Measurements from ENCODE around the gene LRP1B.

- TF ChIP-seq, protein P1, sequence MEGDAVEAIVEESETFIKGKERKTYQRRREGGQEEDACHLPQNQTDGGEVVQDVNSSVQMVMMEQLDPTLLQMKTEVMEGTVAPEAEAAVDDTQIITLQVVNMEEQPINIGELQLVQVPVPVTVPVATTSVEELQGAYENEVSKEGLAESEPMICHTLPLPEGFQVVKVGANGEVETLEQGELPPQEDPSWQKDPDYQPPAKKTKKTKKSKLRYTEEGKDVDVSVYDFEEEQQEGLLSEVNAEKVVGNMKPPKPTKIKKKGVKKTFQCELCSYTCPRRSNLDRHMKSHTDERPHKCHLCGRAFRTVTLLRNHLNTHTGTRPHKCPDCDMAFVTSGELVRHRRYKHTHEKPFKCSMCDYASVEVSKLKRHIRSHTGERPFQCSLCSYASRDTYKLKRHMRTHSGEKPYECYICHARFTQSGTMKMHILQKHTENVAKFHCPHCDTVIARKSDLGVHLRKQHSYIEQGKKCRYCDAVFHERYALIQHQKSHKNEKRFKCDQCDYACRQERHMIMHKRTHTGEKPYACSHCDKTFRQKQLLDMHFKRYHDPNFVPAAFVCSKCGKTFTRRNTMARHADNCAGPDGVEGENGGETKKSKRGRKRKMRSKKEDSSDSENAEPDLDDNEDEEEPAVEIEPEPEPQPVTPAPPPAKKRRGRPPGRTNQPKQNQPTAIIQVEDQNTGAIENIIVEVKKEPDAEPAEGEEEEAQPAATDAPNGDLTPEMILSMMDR (IDR thresholded peaks at IDR 0.05; ENCODE audit: low read depth, low read length, missing input control) = no peak
- TF ChIP-seq, protein P2, sequence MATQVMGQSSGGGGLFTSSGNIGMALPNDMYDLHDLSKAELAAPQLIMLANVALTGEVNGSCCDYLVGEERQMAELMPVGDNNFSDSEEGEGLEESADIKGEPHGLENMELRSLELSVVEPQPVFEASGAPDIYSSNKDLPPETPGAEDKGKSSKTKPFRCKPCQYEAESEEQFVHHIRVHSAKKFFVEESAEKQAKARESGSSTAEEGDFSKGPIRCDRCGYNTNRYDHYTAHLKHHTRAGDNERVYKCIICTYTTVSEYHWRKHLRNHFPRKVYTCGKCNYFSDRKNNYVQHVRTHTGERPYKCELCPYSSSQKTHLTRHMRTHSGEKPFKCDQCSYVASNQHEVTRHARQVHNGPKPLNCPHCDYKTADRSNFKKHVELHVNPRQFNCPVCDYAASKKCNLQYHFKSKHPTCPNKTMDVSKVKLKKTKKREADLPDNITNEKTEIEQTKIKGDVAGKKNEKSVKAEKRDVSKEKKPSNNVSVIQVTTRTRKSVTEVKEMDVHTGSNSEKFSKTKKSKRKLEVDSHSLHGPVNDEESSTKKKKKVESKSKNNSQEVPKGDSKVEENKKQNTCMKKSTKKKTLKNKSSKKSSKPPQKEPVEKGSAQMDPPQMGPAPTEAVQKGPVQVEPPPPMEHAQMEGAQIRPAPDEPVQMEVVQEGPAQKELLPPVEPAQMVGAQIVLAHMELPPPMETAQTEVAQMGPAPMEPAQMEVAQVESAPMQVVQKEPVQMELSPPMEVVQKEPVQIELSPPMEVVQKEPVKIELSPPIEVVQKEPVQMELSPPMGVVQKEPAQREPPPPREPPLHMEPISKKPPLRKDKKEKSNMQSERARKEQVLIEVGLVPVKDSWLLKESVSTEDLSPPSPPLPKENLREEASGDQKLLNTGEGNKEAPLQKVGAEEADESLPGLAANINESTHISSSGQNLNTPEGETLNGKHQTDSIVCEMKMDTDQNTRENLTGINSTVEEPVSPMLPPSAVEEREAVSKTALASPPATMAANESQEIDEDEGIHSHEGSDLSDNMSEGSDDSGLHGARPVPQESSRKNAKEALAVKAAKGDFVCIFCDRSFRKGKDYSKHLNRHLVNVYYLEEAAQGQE (IDR thresholded peaks at IDR 0.05) = no peak
- TF ChIP-seq, protein P3, sequence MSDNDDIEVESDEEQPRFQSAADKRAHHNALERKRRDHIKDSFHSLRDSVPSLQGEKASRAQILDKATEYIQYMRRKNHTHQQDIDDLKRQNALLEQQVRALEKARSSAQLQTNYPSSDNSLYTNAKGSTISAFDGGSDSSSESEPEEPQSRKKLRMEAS (IDR thresholded peaks at IDR 0.05) = no peak
- TF ChIP-seq, protein P4, sequence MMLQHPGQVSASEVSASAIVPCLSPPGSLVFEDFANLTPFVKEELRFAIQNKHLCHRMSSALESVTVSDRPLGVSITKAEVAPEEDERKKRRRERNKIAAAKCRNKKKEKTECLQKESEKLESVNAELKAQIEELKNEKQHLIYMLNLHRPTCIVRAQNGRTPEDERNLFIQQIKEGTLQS (IDR thresholded peaks at IDR 0.05) = no peak
- TF ChIP-seq RXRA (IDR thresholded peaks at IDR 0.05) = no peak
- no peak for TF ChIP-seq TAF1 (conservative IDR thresholded peaks at IDR 0.05)
- no peak for TF ChIP-seq GABPA (IDR thresholded peaks at IDR 0.05 in 1 of 2, conservative IDR thresholded peaks at IDR 0.05 in 1 of 2)
- TF ChIP-seq RAD21 (IDR thresholded peaks at IDR 0.05) = no peak
- TF ChIP-seq JUND (IDR thresholded peaks at IDR 0.05) = no peak
- no peak for TF ChIP-seq SP1 (IDR thresholded peaks at IDR 0.05)
- no peak for TF ChIP-seq HNF4G (IDR thresholded peaks at IDR 0.05)
- TF ChIP-seq EGR1 (IDR thresholded peaks at IDR 0.05; ENCODE audit: low read depth in 2 of 2) = no peak
- TF ChIP-seq, protein P5, sequence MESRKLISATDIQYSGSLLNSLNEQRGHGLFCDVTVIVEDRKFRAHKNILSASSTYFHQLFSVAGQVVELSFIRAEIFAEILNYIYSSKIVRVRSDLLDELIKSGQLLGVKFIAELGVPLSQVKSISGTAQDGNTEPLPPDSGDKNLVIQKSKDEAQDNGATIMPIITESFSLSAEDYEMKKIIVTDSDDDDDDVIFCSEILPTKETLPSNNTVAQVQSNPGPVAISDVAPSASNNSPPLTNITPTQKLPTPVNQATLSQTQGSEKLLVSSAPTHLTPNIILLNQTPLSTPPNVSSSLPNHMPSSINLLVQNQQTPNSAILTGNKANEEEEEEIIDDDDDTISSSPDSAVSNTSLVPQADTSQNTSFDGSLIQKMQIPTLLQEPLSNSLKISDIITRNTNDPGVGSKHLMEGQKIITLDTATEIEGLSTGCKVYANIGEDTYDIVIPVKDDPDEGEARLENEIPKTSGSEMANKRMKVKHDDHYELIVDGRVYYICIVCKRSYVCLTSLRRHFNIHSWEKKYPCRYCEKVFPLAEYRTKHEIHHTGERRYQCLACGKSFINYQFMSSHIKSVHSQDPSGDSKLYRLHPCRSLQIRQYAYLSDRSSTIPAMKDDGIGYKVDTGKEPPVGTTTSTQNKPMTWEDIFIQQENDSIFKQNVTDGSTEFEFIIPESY (IDR thresholded peaks at IDR 0.05) = no peak
- TF ChIP-seq YY1 (IDR thresholded peaks at IDR 0.05) = no peak
These were observed 869.9 kb downstream of the LRP1B start for GRCh38 chr2:141260911-141261310.
